Endothelial cell of umbilical vein (primary cell): ENCODE results near the gene IST1. TPM values are rescaled to one million over a fixed set of nuclear protein-coding genes. Genes with fewer than 3 reads are reported as not detected.

Experiments
- BruUV-seq: library from RNA; stranded (reverse); fragments of 400-500 nt; replicated peaks from 2 replicates; lab custom pipeline; 2021; lab: Mats Ljungman, UMichigan
- CTCF ChIA-PET: fragments of 300-600, 350-600 bp; sonication (Branson Sonifier 250); formaldehyde crosslinking; loops from one replicate; lab custom pipeline; 2021; ENCODE audit warnings: antibody characterized with exemption, inconsistent platforms; lab: Charles Lee
- POLR2A ChIA-PET: fragments of 300-600, 350-600 bp; sonication (Branson Sonifier 250); formaldehyde crosslinking; loops from one replicate; lab custom pipeline; 2021; ENCODE audit warnings: antibody characterized with exemption, inconsistent platforms; lab: Charles Lee
- DNase-seq: peaks from one replicate; pipeline ENCODE4 v3.0.0-alpha.2; 2011; ENCODE audit warnings: low read depth, low spot score
- FAIRE-seq: peaks from 2 replicates; lab custom pipeline; 2011; peaks lifted over from hg19 to GRCh38; lab: Jason Lieb, UNC
- H2AFZ ChIP-seq: 2 replicates; pipeline ENCODE4 v1.6.0; 2012; ENCODE audit warnings: low read depth, low read length, control low read depth, inconsistent platforms
- H3K27ac ChIP-seq: 2 replicates; pipeline ENCODE4 v1.5.1; 2011; ENCODE audit warnings: low read depth, mild to moderate bottlenecking, control low read depth, low read length, moderate library complexity; ENCODE audit not compliant: insufficient read depth
- H3K27me3 ChIP-seq, 2 experiments: 2 replicates each; pipeline versions ENCODE4 v1.6.0 to v1.6.1; 2011; ENCODE audit warnings: low read length in 2 of 2, mixed read lengths in 1 of 2; ENCODE audit not compliant: control insufficient read depth in 2 of 2, insufficient read depth in 2 of 2
- H3K36me3 ChIP-seq, 2 experiments: 2 replicates in 1 of 2; 3 replicates in 1 of 2; pipeline ENCODE4 v1.5.1; 2011; ENCODE audit warnings: low read length in 2 of 2, mild to moderate bottlenecking in 1 of 2, moderate library complexity in 1 of 2; ENCODE audit not compliant: control insufficient read depth in 2 of 2, insufficient read depth in 2 of 2; ENCODE audit errors: extremely low read depth in 1 of 2
- H3K4me1 ChIP-seq: 3 replicates; pipeline ENCODE4 v1.5.1; 2011; ENCODE audit warnings: mild to moderate bottlenecking, low read length; ENCODE audit not compliant: control insufficient read depth, insufficient read depth; ENCODE audit errors: extremely low read depth
- H3K4me2 ChIP-seq: 2 replicates; pipeline ENCODE4 v1.6.1; 2011; ENCODE audit warnings: low read length, control low read depth, mixed read lengths; ENCODE audit not compliant: insufficient read depth
- H3K4me3 ChIP-seq, 3 experiments: fragments of 200-600 bp in 1 of 3; sonication (generic), shearing (Covaris generic) in 1 of 3; replicated peaks in 1 of 3; 2 replicates each; pipeline ENCODE4 v1.5.1; 2011 to 2016; ENCODE audit warnings: control low read depth in 3 of 3, low read length in 3 of 3, mild to moderate bottlenecking in 2 of 3, inconsistent platforms in 1 of 3, low read depth in 1 of 3, moderate library complexity in 1 of 3; ENCODE audit not compliant: insufficient read depth in 1 of 3
- H3K79me2 ChIP-seq: 2 replicates; pipeline ENCODE4 v1.6.0; 2012; ENCODE audit warnings: low read length, inconsistent platforms; ENCODE audit not compliant: control insufficient read depth, insufficient read depth
- H3K9ac ChIP-seq: replicated peaks from 2 replicates; pipeline ENCODE3; 2011; ENCODE audit warnings: low read length, control low read depth; ENCODE audit not compliant: insufficient read depth; ENCODE audit errors: extremely low read depth
- H3K9me1 ChIP-seq: replicated peaks from 3 replicates; pipeline ENCODE4 v1.6.0; 2011; ENCODE audit warnings: mild to moderate bottlenecking, low read length; ENCODE audit not compliant: control insufficient read depth, insufficient read depth; ENCODE audit errors: extremely low read depth
- H3K9me3 ChIP-seq: replicated peaks from 2 replicates; pipeline ENCODE4 v1.5.1; 2012; ENCODE audit warnings: low read length, inconsistent platforms; ENCODE audit not compliant: control insufficient read depth, insufficient read depth
- H4K20me1 ChIP-seq: replicated peaks from 2 replicates; pipeline ENCODE3; 2011; ENCODE audit warnings: mild to moderate bottlenecking, low read length; ENCODE audit not compliant: control insufficient read depth, insufficient read depth; ENCODE audit errors: extremely low read depth
- EZH2 ChIP-seq: IDR thresholded peaks from 2 replicates; pipeline ENCODE4 v1.6.1; 2012; ENCODE audit warnings: borderline replicate concordance, low read depth, mild to moderate bottlenecking, moderate library complexity, low read length, inconsistent platforms; ENCODE audit not compliant: severe bottlenecking
- FOS ChIP-seq: IDR thresholded peaks from 2 replicates; pipeline ENCODE4 v1.6.1; 2011; ENCODE audit warnings: mild to moderate bottlenecking, low read length, moderate library complexity, borderline replicate concordance; ENCODE audit not compliant: insufficient read depth
- GATA2 ChIP-seq: IDR thresholded peaks from 2 replicates; pipeline ENCODE4 v1.7.0; 2011; ENCODE audit warnings: low read depth, mild to moderate bottlenecking, moderate library complexity, mixed read lengths, low read length; ENCODE audit not compliant: insufficient read length, insufficient read depth
- JUN ChIP-seq: IDR thresholded peaks from 2 replicates; pipeline ENCODE4 v1.6.1; 2011; ENCODE audit warnings: borderline replicate concordance, low read depth; ENCODE audit not compliant: insufficient read length, insufficient read depth
- MYC ChIP-seq: IDR thresholded peaks from one replicate; pipeline ENCODE4 v1.6.1; 2011; ENCODE audit warnings: mild to moderate bottlenecking, low read depth, low read length
- POLR2A ChIP-seq: IDR thresholded peaks from 2 replicates; pipeline ENCODE4 v1.6.1; 2012; ENCODE audit warnings: low read depth, mild to moderate bottlenecking, control low read depth, low read length
- POLR2AphosphoS5 ChIP-seq: IDR thresholded peaks from 2 replicates; pipeline ENCODE4 v1.6.1; 2012; ENCODE audit warnings: low read depth, mild to moderate bottlenecking, control low read depth, low read length, moderate library complexity; ENCODE audit not compliant: insufficient read depth
- dilution Hi-C: fragments of 300-500 bp; cut with MboI; formaldehyde crosslinking; loops from one replicate; pipeline ENCODE4 v1.15.0; 2019; ENCODE audit warnings: low sequenced_read_pairs; ENCODE audit not compliant: extremely low pct_ligation_motif_present
- intact Hi-C: fragments of 100-400 bp; cut with micrococcal nuclease; formaldehyde crosslinking; loops from one replicate; pipeline ENCODE4 v1.10.0; 2022
- polyA plus RNA-seq, 4 experiments: library from polyadenylated mRNA; depleted of rRNA in 3 of 4; stranded (reverse) in 3 of 4; unstranded in 1 of 4; fragments of >200 nt; gene quantifications; 2 replicates each; pipeline versions ENCODE4 v1.2.1 to v1.2.3, GENCODE V29; 2011 to 2012; ENCODE audit warnings: missing spikeins in 1 of 4
- total RNA-seq: library from RNA; stranded (reverse); gene quantifications from 2 replicates; pipeline ENCODE4 v1.2.3, GENCODE V29; 2021
- TF ChIP-seq, protein P1 (sequence below): IDR thresholded peaks from 2 replicates; pipeline ENCODE4 v1.6.1; 2011; ENCODE audit not compliant: insufficient read depth, insufficient read length
- TF ChIP-seq, protein P2 (sequence below), 2 donors: IDR thresholded peaks; 1 replicate in 1 of 2; 2 replicates in 1 of 2; pipeline ENCODE4 v1.5.1; 2011; ENCODE audit warnings: low read length in 2 of 2, mild to moderate bottlenecking in 2 of 2, moderate library complexity in 2 of 2, control low read depth in 1 of 2, inconsistent platforms in 1 of 2, low read depth in 1 of 2; ENCODE audit not compliant: insufficient read depth in 1 of 2; ENCODE audit errors: extremely low read depth in 1 of 2

IST1 gene
- total and polyA plus RNA-seq, 2 donors (not counting 3 experiments of a cell fraction or from before 2014, with no cell fraction given) = 145 to 165 TPM

DNA sequence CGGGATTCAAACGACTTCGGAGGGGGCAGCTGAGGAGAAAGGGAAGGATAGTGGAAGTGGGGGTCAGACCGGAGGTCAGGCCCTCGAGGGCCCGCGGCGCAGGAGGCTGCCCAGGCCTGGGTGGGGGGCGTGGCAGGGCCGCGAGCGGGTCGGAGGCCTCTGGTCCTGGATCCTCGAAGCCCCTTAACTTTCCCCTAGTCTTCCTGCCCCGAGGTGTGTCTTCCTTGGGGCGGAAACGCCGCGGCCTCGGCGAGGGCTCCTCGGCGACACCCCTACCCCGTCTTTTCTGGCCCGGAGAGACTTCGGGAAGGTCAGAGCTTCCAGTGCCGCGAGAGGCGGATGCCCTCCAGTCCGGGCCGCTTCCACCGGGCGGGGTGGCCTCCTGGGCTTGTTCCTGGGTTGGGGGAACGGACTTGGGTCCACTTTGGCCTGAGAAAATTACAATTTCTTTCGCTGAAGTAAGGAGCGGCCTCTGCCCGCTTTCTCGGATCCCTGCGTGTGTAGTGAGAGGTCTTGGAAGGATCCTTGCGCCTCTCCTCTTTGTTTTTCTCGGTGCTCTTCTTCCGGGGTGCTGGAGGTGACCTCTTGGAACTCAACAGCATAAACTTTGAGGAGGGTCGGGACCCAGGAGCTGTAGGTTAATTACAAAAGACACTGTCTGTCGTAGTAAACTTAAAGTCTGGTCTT is 491 bp downstream of the IST1 start:
- TF ChIP-seq GATA2 (no peak), POLR2A (no peak)
- H2AFZ ChIP-seq = peak overlapping the region; percentile 71
- no peaks in the 10 kb centered on the region for H3K36me3 ChIP-seq
- peak overlapping the region; percentile 93 for H3K4me2 ChIP-seq
- FAIRE-seq = peak; percentile 74
- peaks cover 8% of the 10 kb centered on the region for H3K4me1 ChIP-seq
- peaks cover 8% of the 10 kb centered on the region for H4K20me1 ChIP-seq
- intact Hi-C loops (loop anchor here (1.0 to 2.0 kb wide), 9 partner anchors 12 to 197 kb away; partner anchors contain the start of genes AP1G1, DHODH, DHX38 and TXNL4B), dilution Hi-C loops (no loop called here)
- peak overlapping the region; percentile 96 for H3K9ac ChIP-seq
- ChIA-PET CTCF (interaction anchor here (2.0 to 3.1 kb wide), 5 partner anchors 8 to 66 kb away, joined by 5 to 44 read pairs (median 12); partner anchors contain the start of gene ZNF821), POLR2A (interaction anchor here (0.7 kb wide), 1 partner anchor 10 kb away, joined by 3 read pairs; no protein-coding TSS in a partner anchor)
- no peaks in the 10 kb centered on the region for H3K9me3 ChIP-seq
- no peaks in the 10 kb centered on the region for H3K27me3 ChIP-seq
- peak overlapping the region; percentile 84 to 98 (median 95) for H3K4me3 ChIP-seq
- DNase-seq = no peak
- H3K79me2 ChIP-seq = peaks cover 54% of the 10 kb centered on the region
- H3K9me1 ChIP-seq = no peaks in the 10 kb centered on the region
- TSS peak; percentile 48 for BruUV-seq
- H3K27ac ChIP-seq = peak overlapping the region; percentile 88

DNA sequence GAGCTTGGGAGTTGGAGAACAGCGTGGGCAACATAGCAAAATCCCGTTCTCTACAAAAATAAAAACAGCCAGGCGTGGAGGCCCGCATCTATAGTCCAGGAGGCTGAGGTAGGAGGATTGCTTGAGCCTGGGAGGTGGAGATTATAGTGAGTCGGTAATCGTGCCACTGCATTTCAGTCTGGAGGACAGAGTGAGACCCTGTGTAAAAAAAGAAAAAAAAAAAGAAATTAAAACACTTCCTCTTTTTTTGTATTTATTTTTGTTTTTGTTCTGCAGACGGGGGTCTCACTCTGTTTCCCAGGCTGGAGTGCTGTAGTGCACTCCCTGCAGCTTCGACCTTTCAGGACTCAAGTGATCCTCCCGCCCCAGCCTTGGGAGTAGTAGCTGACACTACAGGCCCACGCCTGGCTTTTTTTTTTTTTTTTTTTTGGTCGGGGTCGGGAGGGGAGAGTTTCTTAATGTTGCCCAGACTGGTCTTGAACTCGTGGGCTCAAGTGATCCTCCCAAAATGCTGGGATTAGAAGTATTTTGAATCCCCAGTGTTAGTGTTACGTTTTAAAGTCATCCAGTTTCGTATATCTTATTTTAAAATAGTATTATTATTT is 1.5 kb downstream of the IST1 start:
- intact Hi-C loops (no loop called here), dilution Hi-C loops (no loop called here)
- peaks cover 65% of the 10 kb centered on the region for H3K79me2 ChIP-seq
- POLR2A ChIA-PET = interaction anchor here (0.6 kb wide), 1 partner anchor 9 kb away, joined by 6 read pairs; no protein-coding TSS in a partner anchor
- no peaks in the 10 kb centered on the region for H3K9me1 ChIP-seq
- no peaks in the 10 kb centered on the region for H3K36me3 ChIP-seq
- H3K4me3 ChIP-seq = peak overlapping the region in 2 of 3 experiments; percentile 95 to 98
- peak overlapping the region; percentile 96 for H3K9ac ChIP-seq
- no peak overlapping the region for H3K27ac ChIP-seq
- peaks cover 11% of the 10 kb centered on the region for H3K4me1 ChIP-seq
- H2AFZ ChIP-seq = no peak overlapping the region
- FAIRE-seq (peak; percentile 55), DNase-seq (no peak)
- TF ChIP-seq FOS (no peak), POLR2A (no peak), JUN (no peak), GATA2 (no peak), EZH2 (no peak), MYC (no peak), POLR2AphosphoS5 (no peak)
- TF ChIP-seq, protein P1, sequence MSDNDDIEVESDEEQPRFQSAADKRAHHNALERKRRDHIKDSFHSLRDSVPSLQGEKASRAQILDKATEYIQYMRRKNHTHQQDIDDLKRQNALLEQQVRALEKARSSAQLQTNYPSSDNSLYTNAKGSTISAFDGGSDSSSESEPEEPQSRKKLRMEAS = no peak
- TF ChIP-seq, protein P2, sequence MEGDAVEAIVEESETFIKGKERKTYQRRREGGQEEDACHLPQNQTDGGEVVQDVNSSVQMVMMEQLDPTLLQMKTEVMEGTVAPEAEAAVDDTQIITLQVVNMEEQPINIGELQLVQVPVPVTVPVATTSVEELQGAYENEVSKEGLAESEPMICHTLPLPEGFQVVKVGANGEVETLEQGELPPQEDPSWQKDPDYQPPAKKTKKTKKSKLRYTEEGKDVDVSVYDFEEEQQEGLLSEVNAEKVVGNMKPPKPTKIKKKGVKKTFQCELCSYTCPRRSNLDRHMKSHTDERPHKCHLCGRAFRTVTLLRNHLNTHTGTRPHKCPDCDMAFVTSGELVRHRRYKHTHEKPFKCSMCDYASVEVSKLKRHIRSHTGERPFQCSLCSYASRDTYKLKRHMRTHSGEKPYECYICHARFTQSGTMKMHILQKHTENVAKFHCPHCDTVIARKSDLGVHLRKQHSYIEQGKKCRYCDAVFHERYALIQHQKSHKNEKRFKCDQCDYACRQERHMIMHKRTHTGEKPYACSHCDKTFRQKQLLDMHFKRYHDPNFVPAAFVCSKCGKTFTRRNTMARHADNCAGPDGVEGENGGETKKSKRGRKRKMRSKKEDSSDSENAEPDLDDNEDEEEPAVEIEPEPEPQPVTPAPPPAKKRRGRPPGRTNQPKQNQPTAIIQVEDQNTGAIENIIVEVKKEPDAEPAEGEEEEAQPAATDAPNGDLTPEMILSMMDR (IDR thresholded peaks at IDR 0.05; ENCODE audit: extremely low read depth in 1 of 2, insufficient read depth in 1 of 2, low read depth in 1 of 2, low read length in 2 of 2) = no peak
- no peaks in the 10 kb centered on the region for H3K27me3 ChIP-seq
- BruUV-seq = no TSS peak
- peak overlapping the region; percentile 93 for H3K4me2 ChIP-seq
- CTCF ChIA-PET = interaction anchor here (3.1 kb wide), 1 partner anchor 65 kb away, joined by 12 read pairs; no protein-coding TSS in a partner anchor
- no peaks in the 10 kb centered on the region for H3K9me3 ChIP-seq
- peaks cover 13% of the 10 kb centered on the region for H4K20me1 ChIP-seq
